Measurements from ENCODE around the gene RWDD1.
A peak's percentile ranks its signal among the peaks of the same experiment; 100 is the strongest.

RWDD1 gene, protein sequence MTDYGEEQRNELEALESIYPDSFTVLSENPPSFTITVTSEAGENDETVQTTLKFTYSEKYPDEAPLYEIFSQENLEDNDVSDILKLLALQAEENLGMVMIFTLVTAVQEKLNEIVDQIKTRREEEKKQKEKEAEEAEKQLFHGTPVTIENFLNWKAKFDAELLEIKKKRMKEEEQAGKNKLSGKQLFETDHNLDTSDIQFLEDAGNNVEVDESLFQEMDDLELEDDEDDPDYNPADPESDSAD

DNA sequence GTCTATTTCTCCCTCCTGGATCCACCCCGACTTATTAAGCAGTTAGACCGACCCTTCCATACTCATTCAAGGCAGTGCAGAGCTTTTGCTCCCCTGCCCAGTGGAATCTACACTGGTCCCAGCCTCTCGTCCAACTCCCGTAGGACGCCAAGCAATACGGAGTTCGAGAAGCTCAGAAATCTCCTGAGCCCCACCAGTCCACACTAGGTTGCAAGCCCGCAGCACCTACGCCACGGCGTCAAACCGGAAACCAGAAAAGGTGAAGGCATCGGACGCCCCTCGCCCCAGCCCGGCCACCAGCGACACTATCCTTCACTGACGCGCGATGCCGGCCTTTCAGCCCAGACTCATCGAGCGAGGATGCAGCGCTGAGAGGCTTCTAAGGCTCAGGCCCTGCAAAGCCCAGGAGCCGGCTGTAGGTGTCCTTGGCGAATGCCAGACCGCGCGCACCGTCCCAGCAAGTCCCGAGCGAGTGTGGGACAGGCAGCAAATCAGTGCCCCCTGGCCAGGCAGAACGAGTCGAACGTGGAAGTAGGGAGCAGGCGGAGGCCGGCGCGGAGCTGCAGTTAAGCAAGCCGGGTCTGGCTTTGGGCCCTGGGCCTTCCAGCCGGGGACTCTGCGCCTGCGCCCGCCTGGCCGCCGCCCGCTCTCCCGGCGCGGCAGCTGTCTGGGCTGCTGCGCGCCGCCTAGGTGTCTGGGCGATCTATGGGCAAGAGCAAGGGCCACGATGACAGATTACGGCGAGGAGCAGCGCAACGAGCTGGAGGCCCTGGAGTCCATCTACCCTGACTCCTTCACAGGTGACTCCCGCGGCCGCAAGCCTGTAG is at the start of gene RWDD1:
Gene RWDD1 (plus strand): TSS at position 649 of the 827 bp plus-strand sequence. CDS start 79 bp downstream, at position 728.
- peak; percentile 99 for DNase-seq

GRCh38 chr6:116522896-116523295 is 48.4 kb upstream of the RWDD1 start:
- DNase-seq = no peak

- DNase-seq = no peak
Observed at GRCh38 chr6:116524236-116524635, 47.1 kb upstream of the RWDD1 start.

- DNase-seq = no peak
Observed at GRCh38 chr6:116528133-116528532, 43.2 kb upstream of the RWDD1 start.

GRCh38 chr6:116528780-116529179 is 42.5 kb upstream of the RWDD1 start:
- DNase-seq = no peak

- no peak for DNase-seq
Observed at GRCh38 chr6:116529466-116530290, 41.6 kb upstream of the RWDD1 start.

DNA sequence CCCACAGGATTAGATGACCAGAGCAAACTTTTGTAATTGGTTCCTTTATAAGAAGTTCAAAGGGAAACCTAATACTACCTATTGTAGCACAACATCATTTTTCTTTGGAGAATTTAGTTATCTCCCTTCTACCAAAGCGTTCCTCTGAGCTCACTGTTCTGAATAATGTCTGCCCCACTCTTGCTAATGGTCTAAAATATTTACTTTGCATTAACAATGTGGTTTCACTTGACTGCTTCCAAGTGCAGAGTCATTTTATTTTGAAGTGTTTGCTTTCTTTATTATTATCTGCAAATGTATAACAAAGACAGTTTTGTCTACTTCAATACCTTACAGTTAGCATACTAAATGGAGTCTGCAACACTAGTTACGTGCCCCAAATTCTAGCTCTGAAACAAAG is 40.9 kb upstream of the RWDD1 start:
- no peak for DNase-seq

GRCh38 chr6:116531675-116532570 is 39.4 kb upstream of the RWDD1 start:
- peak; percentile 61 for DNase-seq

DNA sequence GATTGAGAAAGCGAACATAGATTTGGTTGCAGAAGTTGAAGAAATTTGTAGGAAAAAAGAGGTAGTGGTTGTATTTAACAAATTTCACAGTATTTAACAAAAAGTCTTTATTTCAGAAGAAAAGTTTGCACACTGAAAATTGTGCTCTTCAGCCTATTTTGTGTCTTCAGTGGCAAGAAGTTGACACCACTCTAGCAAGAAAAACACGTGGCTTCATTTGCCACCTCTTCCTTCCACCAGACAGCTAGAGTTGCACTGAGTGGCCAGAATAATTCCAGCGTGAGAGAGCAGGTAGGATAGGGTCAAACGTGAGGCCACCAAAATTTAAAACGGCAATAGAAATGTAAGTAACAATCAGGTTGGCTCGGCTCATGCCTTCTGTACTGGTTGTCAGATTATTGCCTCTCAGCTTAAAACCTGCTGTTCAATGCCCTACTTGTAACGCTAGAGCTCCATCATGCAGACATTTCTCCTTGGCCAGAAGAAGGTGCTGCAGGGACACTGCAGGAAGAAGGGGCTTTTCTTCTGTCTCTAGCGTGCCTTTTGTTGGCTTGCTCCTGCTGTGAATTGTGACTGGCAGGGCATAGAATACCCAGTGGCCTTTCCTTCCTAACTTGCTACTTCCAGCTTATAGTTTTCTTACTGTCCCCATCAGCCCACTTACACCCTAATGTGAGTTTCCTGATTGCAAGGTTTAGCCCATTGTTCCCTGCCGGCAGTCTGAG is 37.9 kb upstream of the RWDD1 start:
- DNase-seq = no peak

DNA sequence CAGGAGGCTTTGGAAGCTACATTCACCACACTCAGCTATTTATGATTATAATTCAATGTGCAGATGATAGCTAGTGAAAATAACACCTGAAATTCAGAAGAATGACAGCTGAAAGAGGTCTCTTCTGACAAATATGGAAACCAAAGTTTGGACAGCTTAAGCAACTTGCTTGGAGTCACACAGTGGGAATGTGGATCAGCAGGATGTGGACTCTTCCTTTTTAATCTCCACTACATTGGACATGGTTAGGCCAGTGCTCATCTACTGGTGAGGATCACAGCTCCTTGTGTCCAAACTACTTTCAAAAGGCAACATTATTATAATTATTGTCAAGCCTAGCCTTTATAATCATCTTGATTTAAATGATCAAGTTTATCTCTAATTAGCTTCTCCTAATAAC is 36.2 kb upstream of the RWDD1 start:
- DNase-seq = no peak

GRCh38 chr6:116536216-116536621 is 35.1 kb upstream of the RWDD1 start:
- no peak for DNase-seq

- DNase-seq = no peak
Observed at GRCh38 chr6:116542426-116542825, 28.9 kb upstream of the RWDD1 start.

DNA sequence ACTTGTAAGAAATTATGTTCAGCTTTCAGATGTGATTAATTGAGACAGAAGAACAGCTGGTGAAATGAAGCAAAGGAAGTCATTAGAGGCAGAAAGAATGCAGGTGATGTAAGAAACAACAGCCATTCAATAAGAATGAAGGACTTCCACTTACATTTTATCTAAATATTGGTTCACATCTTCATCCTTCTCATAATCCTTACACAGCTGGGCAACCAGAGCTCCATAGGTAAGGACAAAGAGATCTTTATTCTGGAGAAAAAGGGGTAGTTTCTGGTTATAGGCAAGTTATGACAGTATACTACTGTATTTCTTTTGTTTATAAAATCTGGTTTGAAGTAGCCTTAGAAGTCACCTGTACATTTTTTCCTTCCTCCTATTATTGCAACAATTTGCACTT is 28.2 kb upstream of the RWDD1 start:
- no peak for DNase-seq

DNA sequence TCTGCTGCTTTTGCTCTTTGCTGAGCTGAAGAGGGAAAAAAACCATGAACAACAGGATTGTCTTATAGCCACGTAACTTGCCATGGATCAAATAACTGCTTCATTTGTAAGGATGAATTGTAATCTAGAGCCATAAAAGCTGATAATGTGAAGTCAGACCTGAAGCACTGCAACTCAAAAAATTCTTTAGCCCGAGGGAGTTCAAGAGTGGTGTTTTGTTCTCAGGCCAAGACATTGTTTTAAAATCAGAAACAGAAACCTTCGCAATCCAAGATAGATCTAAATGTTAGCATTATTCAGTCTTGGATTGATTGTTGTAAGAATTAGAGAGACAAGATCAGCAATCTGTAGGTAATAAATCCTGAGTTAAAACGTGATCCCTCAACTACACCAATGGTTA is 25.7 kb upstream of the RWDD1 start, which contains the start of gene TRAPPC3L:
Gene TRAPPC3L (minus strand): TSS at position 34 of the 400 bp plus-strand sequence. CDS start 170 bp downstream, outside the sequence.
- DNase-seq = no peak

- no peak for DNase-seq
Observed at GRCh38 chr6:116547358-116547757, 23.9 kb upstream of the RWDD1 start.

DNA sequence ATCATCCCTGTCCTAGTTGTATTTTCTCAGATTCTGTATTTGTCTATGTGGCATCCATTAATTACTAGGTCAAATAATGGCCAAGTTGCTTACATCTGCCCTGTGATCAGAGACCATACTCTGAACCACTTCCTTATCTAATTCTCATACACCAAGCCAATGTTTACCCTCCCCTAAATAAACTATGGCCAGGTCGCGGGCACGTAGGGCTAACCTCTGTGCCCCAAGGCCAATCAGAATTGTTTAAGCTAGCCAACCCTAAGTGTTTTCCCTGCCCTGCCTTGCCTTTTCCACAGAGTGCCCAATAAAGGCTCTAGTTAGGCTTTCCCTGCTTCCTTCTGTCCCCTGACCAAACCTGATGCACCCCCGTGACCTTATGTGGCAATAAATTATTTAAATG is 20.5 kb upstream of the RWDD1 start:
- no peak for DNase-seq

DNA sequence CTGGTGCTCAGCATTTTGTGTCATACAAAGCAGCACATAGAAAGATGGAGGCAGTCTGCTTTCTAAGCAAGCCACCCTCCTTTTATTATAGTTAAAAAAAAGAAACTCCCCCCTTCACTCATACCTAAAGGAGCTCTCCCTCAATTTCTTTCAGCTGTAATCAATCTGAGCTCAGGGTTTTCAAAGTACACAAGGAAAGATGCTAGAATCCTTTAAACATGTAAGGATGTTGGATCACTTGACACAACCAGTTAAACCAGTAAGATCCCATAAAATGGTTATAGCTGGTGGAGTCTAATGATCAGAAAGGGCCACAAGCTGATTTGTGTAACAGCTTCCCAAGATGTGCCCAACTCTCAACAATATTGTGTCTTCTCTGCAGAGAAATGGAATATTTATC is 17.9 kb upstream of the RWDD1 start, which contains the start of gene CALHM4:
Gene CALHM4 (plus strand): TSS at position 301 of the 400 bp plus-strand sequence. CDS start 43 bp downstream, at position 344.
- DNase-seq = no peak

DNA sequence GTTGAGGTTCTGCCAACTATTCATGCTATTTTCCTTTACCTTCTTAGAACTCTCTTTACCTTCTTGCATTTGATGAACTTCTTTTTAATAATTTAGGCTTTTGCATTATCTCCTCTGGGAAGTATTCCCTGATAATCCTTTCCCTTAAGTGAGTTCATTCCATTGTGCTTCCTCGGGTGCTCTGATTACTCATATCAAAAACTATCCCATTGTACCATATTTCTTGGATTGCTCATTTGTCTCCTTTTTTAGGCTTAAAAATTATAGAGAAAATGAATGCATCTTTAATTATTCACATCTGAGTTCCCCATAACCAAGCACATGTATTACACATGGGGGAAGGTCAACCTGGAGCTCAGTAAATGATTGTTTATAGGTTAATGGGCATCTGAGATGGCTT is 15.2 kb upstream of the RWDD1 start:
- DNase-seq = no peak

GRCh38 chr6:116556814-116557415 is 14.4 kb upstream of the RWDD1 start:
- no peak for DNase-seq

GRCh38 chr6:116557893-116558292 is 13.4 kb upstream of the RWDD1 start:
- DNase-seq = no peak

DNA sequence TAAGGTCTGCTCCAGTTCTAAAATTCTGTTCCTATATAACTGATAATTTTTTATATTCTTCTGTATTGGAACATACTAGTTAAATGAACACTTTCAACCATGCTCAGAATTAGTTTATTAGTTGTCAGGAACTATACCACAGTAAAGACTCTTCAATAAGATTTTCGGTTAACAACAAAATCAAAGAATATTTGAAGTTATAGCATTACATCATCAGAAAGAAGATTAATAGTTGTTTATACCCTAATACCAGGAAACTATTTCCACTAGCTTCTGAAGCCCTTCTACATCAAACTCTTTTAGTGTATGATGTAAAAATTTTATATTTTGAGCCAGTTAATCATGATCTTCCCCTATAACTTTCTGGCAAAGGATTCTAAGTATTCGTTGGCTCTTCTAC is 11.2 kb upstream of the RWDD1 start:
- no peak for DNase-seq

Data from activated naive CD4-positive, alpha-beta T cell treated with Interleukin-2 at 50 U/mL for 16 hours (primary cell).